Measurements from ENCODE around the gene KCNQ1.

DNA sequence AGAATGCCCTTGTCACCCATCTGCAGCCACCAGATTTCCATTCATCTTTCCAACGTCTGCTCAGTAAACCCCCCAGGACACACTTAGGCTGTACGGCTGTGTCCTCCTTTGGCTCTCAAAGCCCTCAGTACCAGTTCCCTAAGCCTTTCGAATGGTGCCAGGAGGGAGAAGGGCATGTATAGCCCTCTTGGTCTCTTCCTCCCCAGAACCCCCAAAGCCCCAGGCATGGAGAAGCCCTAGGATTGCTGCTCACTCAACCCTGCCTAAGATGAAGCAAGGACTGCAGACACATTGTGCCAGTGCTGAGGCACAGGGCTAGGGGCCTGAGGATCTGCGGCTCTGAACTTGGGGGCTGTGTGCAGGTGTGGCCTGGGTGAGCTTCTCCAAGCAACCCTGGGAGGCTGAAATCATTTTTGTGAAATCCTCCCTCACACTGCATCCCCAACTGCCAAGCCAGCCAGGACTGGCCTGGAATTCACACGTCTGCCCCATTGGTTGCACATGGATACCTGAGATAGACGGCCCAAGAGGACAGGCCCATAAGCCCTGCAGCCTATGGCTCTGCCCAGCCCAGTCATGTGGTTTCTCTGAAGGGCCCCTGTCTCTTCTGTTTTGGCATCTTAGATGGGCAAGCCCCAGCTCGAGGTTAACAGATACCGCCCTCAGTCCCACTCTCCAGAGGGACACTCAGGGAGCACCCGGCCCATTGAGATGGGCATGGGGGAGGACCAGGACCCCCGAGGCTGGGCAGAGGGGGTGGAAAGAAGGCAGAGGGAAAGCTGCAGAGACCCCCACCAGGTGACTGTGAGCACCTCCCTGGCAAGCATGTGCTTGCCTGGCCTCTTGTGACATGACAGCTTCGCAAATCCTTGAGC is 221.0 kb downstream of the KCNQ1 start:
- TF ChIP-seq KLF13 (tag; IDR thresholded peaks at IDR 0.05; ENCODE audit: borderline replicate concordance, low read depth) (no peak), TAF1 (IDR thresholded peaks at IDR 0.05; ENCODE audit: control insufficient read depth, extremely low read depth, insufficient read depth, low read length, severe bottlenecking) (no peak), TCF7L2 (IDR thresholded peaks at IDR 0.05; ENCODE audit: low read depth, low read length) (no peak)
- TF ChIP-seq, protein P1, sequence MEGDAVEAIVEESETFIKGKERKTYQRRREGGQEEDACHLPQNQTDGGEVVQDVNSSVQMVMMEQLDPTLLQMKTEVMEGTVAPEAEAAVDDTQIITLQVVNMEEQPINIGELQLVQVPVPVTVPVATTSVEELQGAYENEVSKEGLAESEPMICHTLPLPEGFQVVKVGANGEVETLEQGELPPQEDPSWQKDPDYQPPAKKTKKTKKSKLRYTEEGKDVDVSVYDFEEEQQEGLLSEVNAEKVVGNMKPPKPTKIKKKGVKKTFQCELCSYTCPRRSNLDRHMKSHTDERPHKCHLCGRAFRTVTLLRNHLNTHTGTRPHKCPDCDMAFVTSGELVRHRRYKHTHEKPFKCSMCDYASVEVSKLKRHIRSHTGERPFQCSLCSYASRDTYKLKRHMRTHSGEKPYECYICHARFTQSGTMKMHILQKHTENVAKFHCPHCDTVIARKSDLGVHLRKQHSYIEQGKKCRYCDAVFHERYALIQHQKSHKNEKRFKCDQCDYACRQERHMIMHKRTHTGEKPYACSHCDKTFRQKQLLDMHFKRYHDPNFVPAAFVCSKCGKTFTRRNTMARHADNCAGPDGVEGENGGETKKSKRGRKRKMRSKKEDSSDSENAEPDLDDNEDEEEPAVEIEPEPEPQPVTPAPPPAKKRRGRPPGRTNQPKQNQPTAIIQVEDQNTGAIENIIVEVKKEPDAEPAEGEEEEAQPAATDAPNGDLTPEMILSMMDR (IDR thresholded peaks at IDR 0.05 in 2 of 3, conservative IDR thresholded peaks at IDR 0.05 in 1 of 3; ENCODE audit: insufficient read depth in 2 of 3, low read depth in 1 of 3, low read length in 3 of 3) = no peak
- TF ChIP-seq, protein P2, sequence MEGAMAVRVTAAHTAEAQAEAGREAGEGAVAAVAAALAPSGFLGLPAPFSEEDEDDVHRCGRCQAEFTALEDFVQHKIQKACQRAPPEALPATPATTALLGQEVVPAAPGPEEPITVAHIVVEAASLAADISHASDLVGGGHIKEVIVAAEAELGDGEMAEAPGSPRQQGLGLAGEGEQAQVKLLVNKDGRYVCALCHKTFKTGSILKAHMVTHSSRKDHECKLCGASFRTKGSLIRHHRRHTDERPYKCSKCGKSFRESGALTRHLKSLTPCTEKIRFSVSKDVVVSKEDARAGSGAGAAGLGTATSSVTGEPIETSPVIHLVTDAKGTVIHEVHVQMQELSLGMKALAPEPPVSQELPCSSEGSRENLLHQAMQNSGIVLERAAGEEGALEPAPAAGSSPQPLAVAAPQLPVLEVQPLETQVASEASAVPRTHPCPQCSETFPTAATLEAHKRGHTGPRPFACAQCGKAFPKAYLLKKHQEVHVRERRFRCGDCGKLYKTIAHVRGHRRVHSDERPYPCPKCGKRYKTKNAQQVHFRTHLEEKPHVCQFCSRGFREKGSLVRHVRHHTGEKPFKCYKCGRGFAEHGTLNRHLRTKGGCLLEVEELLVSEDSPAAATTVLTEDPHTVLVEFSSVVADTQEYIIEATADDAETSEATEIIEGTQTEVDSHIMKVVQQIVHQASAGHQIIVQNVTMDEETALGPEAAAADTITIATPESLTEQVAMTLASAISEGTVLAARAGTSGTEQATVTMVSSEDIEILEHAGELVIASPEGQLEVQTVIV (CRISPR knock-in tag; IDR thresholded peaks at IDR 0.05; ENCODE audit: borderline replicate concordance) = no peak
